ENCODE data around the gene NSUN5. TPM values are rescaled to one million over a fixed set of nuclear protein-coding genes. Genes with fewer than 3 reads are reported as not detected.
"Not testable (repeated sequence)": the region's sequence is repeated elsewhere in the genome, so short reads cannot be mapped to it uniquely, and the experiment has no call there.

NSUN5 gene
- total and polyA plus RNA-seq, 9 donors, result 3.7 to 24.3 (median 17.9) TPM

DNA sequence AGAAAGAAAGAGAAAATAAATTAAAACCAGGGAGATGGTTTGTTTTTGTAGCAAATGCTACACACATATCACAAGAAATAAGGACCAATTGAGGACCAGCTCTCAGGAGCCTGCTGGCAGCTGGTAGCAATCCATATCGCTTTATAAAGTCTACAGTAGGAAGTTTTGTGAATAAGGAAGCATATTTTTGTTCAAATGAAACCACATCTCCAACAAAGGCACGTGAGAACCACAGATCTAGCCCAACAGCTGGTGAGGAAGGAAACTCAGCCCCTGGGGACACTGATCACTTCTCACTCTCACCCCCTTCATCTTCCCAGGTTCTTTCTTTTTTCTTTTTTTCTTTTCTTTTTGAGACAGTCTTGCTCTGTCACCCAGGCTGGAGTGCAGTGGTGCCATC is 46.2 kb downstream of the NSUN5 start:
- WGBS, 3 donors, result 7% methylated on average over 1 of the region's 2 CpGs; no CpG with 5 or more reads in 2 of the 3 donors
- H3K27me3 ChIP-seq; H3K4me1 ChIP-seq (ENCODE audit: insufficient read depth); H3K4me3 ChIP-seq; H3K36me3 ChIP-seq; intact Hi-C loops (cut with DNase I); H3K27ac ChIP-seq; H3K9me3 ChIP-seq; DNase-seq: not testable (repeated sequence)

Small RNAs within 50 kb of the gene (small RNA-seq; reads per million reads assigned to genes)
- gene RNU6-1080P, result not detected

Other genes starting within 250 kb of the NSUN5 start
- 1 to 10 TPM in 1 of 7 donors, not detected in 6; 3.7 TPM for gene SPDYE9, start 222.8 kb downstream of the NSUN5 start, total RNA-seq
- gene SPDYE9, start 222.8 kb downstream of the NSUN5 start, polyA plus RNA-seq, result under 1 TPM in 1 of 2 donors, not detected in 1; 0.11 TPM
- under 1 TPM in 4 of 7 donors, not detected in 3; 0.24 to 0.34 (median 0.26) TPM for gene TRIM50, start 19.3 kb upstream of the NSUN5 start, total RNA-seq
- gene TRIM50, start 19.3 kb upstream of the NSUN5 start, polyA plus RNA-seq, result under 1 TPM; 0.08 to 0.24 TPM
- under 1 TPM in 1 of 7 donors, not detected in 6; 0.47 TPM for gene FKBP6, start 19.3 kb upstream of the NSUN5 start, total RNA-seq
- under 1 TPM in 1 of 2 donors, not detected in 1; 0.27 TPM for gene FKBP6, start 19.3 kb upstream of the NSUN5 start, polyA plus RNA-seq
- under 1 TPM; 0.12 to 0.57 (median 0.18) TPM for gene FZD9, start 125.0 kb upstream of the NSUN5 start, total RNA-seq
- under 1 TPM in 1 of 2 donors, not detected in 1; 0.19 TPM for gene FZD9, start 125.0 kb upstream of the NSUN5 start, polyA plus RNA-seq
- 10 to 100 TPM; 37.6 to 89.7 (median 63.3) TPM for gene BAZ1B, start 213.5 kb upstream of the NSUN5 start, total RNA-seq
- 10 to 100 TPM; 33.4 to 54.6 TPM for gene BAZ1B, start 213.5 kb upstream of the NSUN5 start, polyA plus RNA-seq
- gene BCL7B, start 248.9 kb upstream of the NSUN5 start, total RNA-seq, result 10 to 100 TPM; 29.5 to 52.4 (median 34.0) TPM
- gene BCL7B, start 248.9 kb upstream of the NSUN5 start, polyA plus RNA-seq, result 10 to 100 TPM; 31.8 to 44.8 TPM

All from ovary (tissue), 9 donors.